Activated CD4-positive, alpha-beta T cell treated with anti-CD3 and anti-CD28 coated beads, Interleukin-2, Interleukin-6, amounts not matched to agents 100 ng/mL and 50 ng/mL, durations not matched to agents 16 hours and 8 hours (primary cell): ENCODE data around the gene SLC12A7.
"Not testable (repeated sequence)": the region's sequence is repeated elsewhere in the genome, so short reads cannot be mapped to it uniquely, and the experiment has no call there.

ENCODE experiments used
- DNase-seq: peaks from one replicate; pipeline ENCODE4 v3.0.0-alpha.2; 2020

The SLC12A7 gene

GRCh38 chr5:1094670-1095190 is 17.1 kb downstream of the SLC12A7 start:
- DNase-seq: no peak

GRCh38 chr5:1093361-1093760 is 18.5 kb downstream of the SLC12A7 start:
- DNase-seq: no peak

- DNase-seq: no peak
Observed at GRCh38 chr5:1092122-1092521, 19.7 kb downstream of the SLC12A7 start.

GRCh38 chr5:1091632-1092031 is 20.2 kb downstream of the SLC12A7 start:
- DNase-seq: no peak

- no peak for DNase-seq
Observed at GRCh38 chr5:1090538-1090937, 21.3 kb downstream of the SLC12A7 start.

- DNase-seq: no peak
Observed at GRCh38 chr5:1089621-1090040, 22.2 kb downstream of the SLC12A7 start.

- DNase-seq: no peak
Observed at GRCh38 chr5:1089146-1089545, 22.7 kb downstream of the SLC12A7 start.

- DNase-seq: no peak
Observed at GRCh38 chr5:1088726-1089125, 23.1 kb downstream of the SLC12A7 start.

- DNase-seq: no peak
Observed at GRCh38 chr5:1088031-1088430, 23.8 kb downstream of the SLC12A7 start.

GRCh38 chr5:1087428-1087827 is 24.4 kb downstream of the SLC12A7 start:
- DNase-seq: no peak

- no peak for DNase-seq
Observed at GRCh38 chr5:1086871-1087270, 25.0 kb downstream of the SLC12A7 start.

GRCh38 chr5:1086137-1086536 is 25.7 kb downstream of the SLC12A7 start:
- DNase-seq: no peak

GRCh38 chr5:1085391-1085790 is 26.5 kb downstream of the SLC12A7 start:
- DNase-seq: no peak

GRCh38 chr5:1083823-1084605 is 27.8 kb downstream of the SLC12A7 start:
- no peak for DNase-seq

- DNase-seq: not testable (repeated sequence)
Observed at GRCh38 chr5:1083026-1083425, 28.8 kb downstream of the SLC12A7 start.

- no peak for DNase-seq
Observed at GRCh38 chr5:1081519-1081918, 30.3 kb downstream of the SLC12A7 start.

GRCh38 chr5:1080432-1080831 is 31.4 kb downstream of the SLC12A7 start:
- no peak for DNase-seq

GRCh38 chr5:1079961-1080360 is 31.9 kb downstream of the SLC12A7 start:
- no peak for DNase-seq

GRCh38 chr5:1079486-1079885 is 32.4 kb downstream of the SLC12A7 start:
- no peak for DNase-seq

GRCh38 chr5:1078851-1079250 is 33.0 kb downstream of the SLC12A7 start:
- no peak for DNase-seq

GRCh38 chr5:1078206-1078605 is 33.7 kb downstream of the SLC12A7 start:
- DNase-seq: no peak

GRCh38 chr5:1077491-1078020 is 34.3 kb downstream of the SLC12A7 start:
- no peak for DNase-seq

- no peak for DNase-seq
Observed at GRCh38 chr5:1077026-1077425, 34.8 kb downstream of the SLC12A7 start.

- DNase-seq: no peak
Observed at GRCh38 chr5:1076406-1076805, 35.5 kb downstream of the SLC12A7 start.

- no peak for DNase-seq
Observed at GRCh38 chr5:1075931-1076330, 35.9 kb downstream of the SLC12A7 start.
